Fibroblast of mammary gland (primary cell): Measurements from ENCODE around the gene OSCP1.

Experiments
- DNase-seq: peaks from one replicate; pipeline ENCODE4 v3.0.0-alpha.2; 2010; ENCODE audit warnings: low read depth
- H3K4me3 ChIP-seq: 2 replicates; pipeline ENCODE4 v1.5.1; 2011; ENCODE audit warnings: low read depth, mild to moderate bottlenecking, low read length, moderate library complexity; ENCODE audit not compliant: control insufficient read depth
- CTCF ChIP-seq: conservative IDR thresholded peaks from 2 replicates; pipeline ENCODE4 v1.5.1; 2011; ENCODE audit warnings: low read depth, low read length, inconsistent platforms; ENCODE audit not compliant: control insufficient read depth, insufficient read depth

The OSCP1 gene

GRCh38 chr1:36471830-36472641 lies 21.8 kb upstream of the OSCP1 start:
- H3K4me3 ChIP-seq = no peak overlapping the region
- TF ChIP-seq CTCF = no peak
- no peak for DNase-seq

GRCh38 chr1:36469163-36469562 lies 18.9 kb upstream of the OSCP1 start:
- no peak for DNase-seq
- H3K4me3 ChIP-seq = no peak overlapping the region
- no peak for TF ChIP-seq CTCF

- H3K4me3 ChIP-seq = no peak overlapping the region
- DNase-seq = no peak
- TF ChIP-seq CTCF = no peak
Observed at GRCh38 chr1:36467700-36468455, 17.6 kb upstream of the OSCP1 start.

GRCh38 chr1:36467027-36467410 lies 16.8 kb upstream of the OSCP1 start:
- no peak overlapping the region for H3K4me3 ChIP-seq
- no peak for DNase-seq
- no peak for TF ChIP-seq CTCF

GRCh38 chr1:36466370-36467026 lies 16.2 kb upstream of the OSCP1 start:
- no peak for DNase-seq
- no peak overlapping the region for H3K4me3 ChIP-seq
- no peak for TF ChIP-seq CTCF

GRCh38 chr1:36465731-36466369 lies 15.6 kb upstream of the OSCP1 start:
- peak; percentile 30 for DNase-seq
- no peak overlapping the region for H3K4me3 ChIP-seq
- no peak for TF ChIP-seq CTCF
